OCI-LY1 (cell line): Measurements from ENCODE around the gene PWP1.

Source experiments
- EZH2 ChIP-seq: fragments of 200-600 bp; sonication (generic), shearing (Covaris generic); IDR thresholded peaks from 2 replicates; pipeline ENCODE4 v1.8.0; 2017; ENCODE audit warnings: borderline replicate concordance, mixed run types, mild to moderate bottlenecking, antibody characterized with exemption, low read length, moderate library complexity, mixed read lengths
- TF ChIP-seq, protein P1 (sequence below): fragments of 200-600 bp; sonication (generic), shearing (Covaris generic); IDR thresholded peaks from 2 replicates; pipeline ENCODE4 v1.5.1; 2017; ENCODE audit warnings: mild to moderate bottlenecking, antibody characterized with exemption, low read length, moderate library complexity, mixed read lengths

DNA sequence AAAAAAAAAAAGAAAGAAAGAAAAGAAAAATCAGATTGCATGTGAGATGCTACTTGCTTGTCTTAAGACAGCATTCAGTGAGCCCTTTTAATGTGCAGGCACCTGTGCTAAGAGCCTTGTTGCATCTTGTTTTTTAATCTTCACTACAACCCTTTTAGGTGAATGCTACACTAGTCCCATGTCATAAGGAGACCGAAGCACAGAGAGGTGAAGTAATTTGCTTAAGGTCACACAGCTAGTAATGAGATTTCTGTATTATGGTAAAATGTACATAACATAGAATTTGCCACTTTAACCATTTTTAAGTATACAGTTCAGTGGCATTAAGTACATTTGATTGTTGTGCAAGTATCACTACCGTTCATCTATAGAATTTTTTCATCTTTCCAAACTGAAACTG lies 32.1 kb upstream of the PWP1 start:
- TF ChIP-seq, protein P1, sequence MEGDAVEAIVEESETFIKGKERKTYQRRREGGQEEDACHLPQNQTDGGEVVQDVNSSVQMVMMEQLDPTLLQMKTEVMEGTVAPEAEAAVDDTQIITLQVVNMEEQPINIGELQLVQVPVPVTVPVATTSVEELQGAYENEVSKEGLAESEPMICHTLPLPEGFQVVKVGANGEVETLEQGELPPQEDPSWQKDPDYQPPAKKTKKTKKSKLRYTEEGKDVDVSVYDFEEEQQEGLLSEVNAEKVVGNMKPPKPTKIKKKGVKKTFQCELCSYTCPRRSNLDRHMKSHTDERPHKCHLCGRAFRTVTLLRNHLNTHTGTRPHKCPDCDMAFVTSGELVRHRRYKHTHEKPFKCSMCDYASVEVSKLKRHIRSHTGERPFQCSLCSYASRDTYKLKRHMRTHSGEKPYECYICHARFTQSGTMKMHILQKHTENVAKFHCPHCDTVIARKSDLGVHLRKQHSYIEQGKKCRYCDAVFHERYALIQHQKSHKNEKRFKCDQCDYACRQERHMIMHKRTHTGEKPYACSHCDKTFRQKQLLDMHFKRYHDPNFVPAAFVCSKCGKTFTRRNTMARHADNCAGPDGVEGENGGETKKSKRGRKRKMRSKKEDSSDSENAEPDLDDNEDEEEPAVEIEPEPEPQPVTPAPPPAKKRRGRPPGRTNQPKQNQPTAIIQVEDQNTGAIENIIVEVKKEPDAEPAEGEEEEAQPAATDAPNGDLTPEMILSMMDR = no peak
- no peak for TF ChIP-seq EZH2
